MM.1S (cell line): ENCODE data around the gene OR5AU1.

Experiments used
- CTCF ChIP-seq: fragments of 300-600 bp; sonication (generic); IDR thresholded peaks from 2 replicates; pipeline ENCODE4 v1.5.1; 2016; ENCODE audit warnings: antibody characterized with exemption, low read length, mixed read lengths
- EZH2 ChIP-seq: fragments of 300-600 bp; sonication (generic); optimal IDR thresholded peaks from 2 replicates; pipeline ENCODE3; 2017; ENCODE audit warnings: low read depth, mild to moderate bottlenecking, antibody characterized with exemption, low read length, mixed read lengths

- TF ChIP-seq EZH2 (no peak), CTCF (peak; percentile 74)
Observed at GRCh38 chr14:21106498-21107282, 49.2 kb downstream of the OR5AU1 start.
